Activated CD8-positive, alpha-beta memory T cell treated with anti-CD3 and anti-CD28 coated beads, Interleukin-2, amount 50 U/mL, for 1 hour (primary cell): Measurements from ENCODE around the gene RBM10.

Source experiments
- DNase-seq: peaks from one replicate; pipeline ENCODE4 v3.0.0-alpha.2; 2020; ENCODE audit errors: extremely low read depth

The RBM10 gene

DNA sequence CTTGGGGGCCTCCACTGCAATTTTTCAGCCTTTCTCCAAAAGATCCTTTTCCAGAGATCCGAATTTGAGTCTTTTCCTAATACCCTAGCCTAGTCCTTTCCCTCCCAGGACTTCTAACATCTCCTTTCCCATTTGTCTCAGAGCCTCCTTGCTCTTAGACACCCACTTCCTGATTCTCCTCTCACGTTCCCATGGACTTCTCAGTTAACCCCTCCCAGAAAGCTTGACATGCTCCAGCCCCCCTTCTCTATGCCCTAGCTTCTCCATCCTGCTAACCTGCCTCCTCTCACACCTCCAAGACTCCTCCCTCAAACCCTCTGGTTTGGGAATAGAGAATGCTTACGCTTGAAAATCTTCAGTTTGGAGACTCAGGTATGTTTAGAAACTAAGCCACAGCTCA lies 51.1 kb downstream of the RBM10 start:
- no peak for DNase-seq

GRCh38 chrX:47197526-47197925 lies 52.5 kb downstream of the RBM10 start:
- no peak for DNase-seq

DNA sequence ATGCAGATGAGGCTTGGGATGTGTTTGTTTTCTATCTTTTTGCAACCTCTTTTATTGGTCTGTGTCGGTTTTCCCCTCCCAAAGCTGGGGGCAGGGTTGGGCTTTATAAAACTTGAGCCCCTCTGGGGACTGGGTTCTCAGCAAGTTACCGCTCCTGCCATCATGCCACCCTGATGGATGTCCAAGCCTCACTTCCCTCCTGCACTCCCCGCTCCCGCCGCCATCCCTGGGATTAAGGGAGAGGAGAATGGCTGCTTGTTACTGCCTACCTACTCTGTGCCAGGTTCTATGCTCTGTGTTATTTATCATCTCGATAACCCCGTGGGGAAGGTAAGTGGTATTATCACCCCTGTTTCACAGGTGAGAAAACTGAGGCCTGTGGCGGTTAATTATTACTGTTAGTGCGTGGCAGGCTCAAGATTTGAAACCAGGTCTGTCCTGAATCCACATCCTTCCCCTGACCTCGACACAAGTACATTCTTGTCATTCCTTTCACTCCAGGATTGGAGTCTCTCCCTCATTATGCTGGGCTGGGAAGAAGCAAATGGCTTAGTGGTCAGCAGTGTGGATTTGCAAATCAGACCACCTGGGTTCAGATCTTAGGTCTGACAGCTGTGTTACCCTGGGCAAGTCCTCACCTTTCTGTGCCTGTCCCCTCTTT lies 53.1 kb downstream of the RBM10 start:
- no peak for DNase-seq

- no peak for DNase-seq
Measured at GRCh38 chrX:47198687-47199080, 53.7 kb downstream of the RBM10 start.

GRCh38 chrX:47199286-47199685 lies 54.3 kb downstream of the RBM10 start:
- DNase-seq: no peak

DNA sequence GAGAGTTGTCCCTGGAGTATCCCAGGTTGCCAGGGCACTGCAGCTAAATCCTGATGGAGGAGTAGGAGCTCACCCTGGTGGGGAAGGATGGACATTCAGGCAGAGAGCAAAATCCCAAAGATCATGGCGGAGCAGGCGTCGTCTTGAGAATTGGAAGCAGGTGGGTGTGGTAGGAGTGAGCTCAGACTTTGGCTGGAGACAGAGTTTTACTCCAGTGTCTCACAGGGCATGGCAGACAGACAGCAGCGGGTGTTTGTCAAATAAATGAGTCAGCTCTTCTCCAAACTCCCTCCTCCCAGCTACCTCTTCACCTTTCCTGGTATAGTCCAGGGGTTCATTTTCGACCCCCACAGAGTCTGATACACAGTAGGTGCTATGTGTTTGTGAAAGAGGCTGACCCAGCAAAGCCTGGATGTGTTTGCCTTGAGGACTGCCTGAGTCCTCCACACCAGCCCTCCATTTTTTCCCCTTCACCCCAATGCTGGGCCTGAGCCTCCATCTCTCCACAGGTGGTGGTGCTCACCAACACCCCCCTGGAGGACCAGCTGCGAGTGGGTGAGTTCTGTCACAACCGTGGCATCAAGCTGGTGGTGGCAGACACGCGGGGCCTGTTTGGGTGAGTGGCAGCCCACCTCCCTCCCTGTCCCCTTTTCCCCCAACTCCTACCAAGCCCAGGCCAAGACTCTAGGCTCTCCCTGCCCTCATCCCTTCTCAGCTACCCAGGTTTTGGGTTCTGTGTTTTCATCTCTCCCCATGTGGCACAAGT lies 55.5 kb downstream of the RBM10 start:
- no peak for DNase-seq

GRCh38 chrX:47201345-47201944 lies 56.4 kb downstream of the RBM10 start:
- no peak for DNase-seq

DNA sequence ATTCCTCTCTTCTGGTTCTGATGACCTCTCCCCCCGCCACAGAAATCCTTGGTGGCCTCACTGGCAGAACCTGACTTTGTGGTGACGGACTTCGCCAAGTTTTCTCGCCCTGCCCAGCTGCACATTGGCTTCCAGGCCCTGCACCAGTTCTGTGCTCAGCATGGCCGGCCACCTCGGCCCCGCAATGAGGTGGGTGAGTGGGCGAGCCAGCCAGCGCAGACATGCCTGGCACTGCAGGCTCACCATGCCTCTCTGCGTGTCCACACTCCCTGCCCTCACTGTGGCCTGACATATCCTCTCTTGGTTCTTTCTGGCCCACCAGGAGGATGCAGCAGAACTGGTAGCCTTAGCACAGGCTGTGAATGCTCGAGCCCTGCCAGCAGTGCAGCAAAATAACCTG lies 57.3 kb downstream of the RBM10 start:
- DNase-seq: no peak

- DNase-seq: no peak
Measured at GRCh38 chrX:47202877-47203276, 57.9 kb downstream of the RBM10 start.

- no peak for DNase-seq
Measured at GRCh38 chrX:47204970-47205369, 59.9 kb downstream of the RBM10 start.

GRCh38 chrX:47206316-47206715 lies 61.3 kb downstream of the RBM10 start:
- DNase-seq: no peak

GRCh38 chrX:47208108-47208507 lies 63.1 kb downstream of the RBM10 start:
- no peak for DNase-seq

DNA sequence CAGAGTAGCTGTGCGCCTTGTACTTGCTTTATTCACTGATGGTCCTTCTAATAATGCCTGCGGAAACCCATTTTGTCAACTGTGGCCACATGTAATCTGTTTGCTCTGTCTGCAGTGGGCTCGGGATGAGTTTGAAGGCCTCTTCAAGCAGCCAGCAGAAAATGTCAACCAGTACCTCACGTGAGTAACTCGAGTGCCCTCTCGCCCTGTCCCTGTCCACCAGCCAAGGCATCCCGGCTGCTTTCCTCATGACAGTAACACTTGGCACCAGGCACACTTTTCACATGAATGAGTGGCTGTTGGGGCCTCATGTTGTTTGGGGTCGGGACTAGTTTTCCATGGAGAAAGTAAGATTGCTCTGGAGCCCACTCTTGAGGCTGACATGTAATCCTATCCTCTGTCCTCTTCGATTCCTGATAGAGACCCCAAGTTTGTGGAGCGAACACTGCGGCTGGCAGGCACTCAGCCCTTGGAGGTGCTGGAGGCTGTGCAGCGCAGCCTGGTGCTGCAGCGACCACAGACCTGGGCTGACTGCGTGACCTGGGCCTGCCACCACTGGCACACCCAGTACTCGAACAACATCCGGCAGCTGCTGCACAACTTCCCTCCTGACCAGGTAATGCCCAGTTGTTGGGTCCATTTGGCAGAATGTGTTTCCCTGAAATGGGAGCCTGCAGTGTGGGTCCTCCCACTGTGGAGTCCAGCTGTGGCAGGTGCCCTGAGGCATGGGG lies 64.7 kb downstream of the RBM10 start:
- no peak for DNase-seq

DNA sequence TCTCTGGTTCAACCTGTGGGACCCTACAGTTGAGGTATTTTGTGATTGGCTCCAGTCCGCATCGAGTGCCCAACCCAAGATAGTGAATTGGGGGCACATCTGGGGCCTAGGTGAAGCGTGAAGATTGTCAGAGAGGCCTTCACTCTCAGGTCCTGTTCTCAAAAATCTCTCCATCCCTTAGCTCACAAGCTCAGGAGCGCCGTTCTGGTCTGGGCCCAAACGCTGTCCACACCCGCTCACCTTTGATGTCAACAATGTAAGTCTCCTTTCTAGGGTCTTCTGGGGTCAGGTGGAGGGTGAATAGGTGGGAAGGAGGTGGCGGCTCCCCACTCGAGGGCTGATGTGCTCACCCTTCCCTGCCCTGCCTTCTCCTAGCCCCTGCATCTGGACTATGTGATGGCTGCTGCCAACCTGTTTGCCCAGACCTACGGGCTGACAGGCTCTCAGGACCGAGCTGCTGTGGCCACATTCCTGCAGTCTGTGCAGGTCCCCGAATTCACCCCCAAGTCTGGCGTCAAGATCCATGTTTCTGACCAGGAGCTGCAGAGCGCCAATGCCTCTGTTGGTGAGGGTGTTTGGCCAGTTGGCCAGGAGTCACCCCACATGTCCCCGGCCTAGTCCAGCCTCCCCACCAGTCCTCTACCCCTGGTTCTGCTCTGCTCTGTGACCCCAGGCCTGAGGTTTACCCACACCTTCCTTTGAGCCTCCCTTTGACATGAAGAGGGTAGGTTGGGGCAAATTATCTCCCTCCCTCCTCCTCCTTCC lies 65.8 kb downstream of the RBM10 start:
- DNase-seq: no peak

GRCh38 chrX:47212381-47213293 lies 67.6 kb downstream of the RBM10 start:
- no peak for DNase-seq

DNA sequence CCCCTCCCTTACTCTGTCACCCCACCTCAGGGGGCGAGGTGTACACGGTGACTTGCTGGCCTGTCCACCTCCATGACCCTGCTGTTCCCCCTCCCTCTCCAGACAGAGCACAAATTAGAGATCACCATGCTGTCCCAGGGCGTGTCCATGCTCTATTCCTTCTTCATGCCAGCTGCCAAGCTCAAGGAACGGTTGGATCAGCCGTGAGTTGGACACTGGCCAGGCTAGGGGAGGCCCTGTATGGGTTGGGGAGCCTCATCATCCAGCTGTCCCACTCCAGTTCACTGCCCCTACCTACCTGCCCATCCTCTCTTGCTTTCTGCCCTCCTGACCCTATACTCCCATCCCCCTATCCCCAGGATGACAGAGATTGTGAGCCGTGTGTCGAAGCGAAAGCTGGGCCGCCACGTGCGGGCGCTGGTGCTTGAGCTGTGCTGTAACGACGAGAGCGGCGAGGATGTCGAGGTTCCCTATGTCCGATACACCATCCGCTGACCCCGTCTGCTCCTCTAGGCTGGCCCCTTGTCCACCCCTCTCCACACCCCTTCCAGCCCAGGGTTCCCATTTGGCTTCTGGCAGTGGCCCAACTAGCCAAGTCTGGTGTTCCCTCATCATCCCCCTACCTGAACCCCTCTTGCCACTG lies 69.5 kb downstream of the RBM10 start:
- DNase-seq: no peak

GRCh38 chrX:47215291-47215900 lies 70.4 kb downstream of the RBM10 start:
- no peak for DNase-seq

DNA sequence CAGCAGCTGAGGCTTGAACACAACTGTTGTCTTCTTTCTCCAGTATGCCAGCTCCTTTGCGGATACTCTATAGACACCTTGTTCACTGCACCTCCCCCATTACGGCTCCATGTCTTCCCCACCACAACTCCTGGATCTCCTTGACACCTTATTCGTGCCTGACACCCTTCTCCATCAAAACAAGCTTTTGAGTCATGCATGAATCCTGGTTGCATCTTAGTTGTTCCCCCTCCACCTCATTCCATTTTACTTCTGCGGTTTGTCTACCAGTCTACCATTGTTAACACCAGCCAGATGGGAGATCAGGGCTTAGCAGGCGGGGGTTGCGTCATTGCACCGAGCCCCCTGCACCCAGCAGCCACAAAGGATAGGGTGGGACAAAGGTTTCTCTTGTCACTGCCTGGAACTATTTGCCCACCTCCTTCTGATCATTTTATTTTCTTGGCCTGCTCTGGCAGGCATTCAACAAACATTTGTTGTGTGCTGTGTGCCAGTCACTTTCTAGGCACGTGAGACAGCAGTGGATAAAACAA lies 71.4 kb downstream of the RBM10 start:
- DNase-seq: no peak

- DNase-seq: no peak
Measured at GRCh38 chrX:47217121-47217851, 72.3 kb downstream of the RBM10 start.
